HG03159 (cell line): ENCODE data around the gene MAP7D1.

Experiments
- ATAC-seq: cut with Tn5 transposase; IDR thresholded peaks from one replicate; pipeline ENCODE4 v1.9.1; 2021; ENCODE audit warnings: mild to moderate bottlenecking, moderate library complexity; ENCODE audit not compliant: unreplicated experiment

The MAP7D1 gene

DNA sequence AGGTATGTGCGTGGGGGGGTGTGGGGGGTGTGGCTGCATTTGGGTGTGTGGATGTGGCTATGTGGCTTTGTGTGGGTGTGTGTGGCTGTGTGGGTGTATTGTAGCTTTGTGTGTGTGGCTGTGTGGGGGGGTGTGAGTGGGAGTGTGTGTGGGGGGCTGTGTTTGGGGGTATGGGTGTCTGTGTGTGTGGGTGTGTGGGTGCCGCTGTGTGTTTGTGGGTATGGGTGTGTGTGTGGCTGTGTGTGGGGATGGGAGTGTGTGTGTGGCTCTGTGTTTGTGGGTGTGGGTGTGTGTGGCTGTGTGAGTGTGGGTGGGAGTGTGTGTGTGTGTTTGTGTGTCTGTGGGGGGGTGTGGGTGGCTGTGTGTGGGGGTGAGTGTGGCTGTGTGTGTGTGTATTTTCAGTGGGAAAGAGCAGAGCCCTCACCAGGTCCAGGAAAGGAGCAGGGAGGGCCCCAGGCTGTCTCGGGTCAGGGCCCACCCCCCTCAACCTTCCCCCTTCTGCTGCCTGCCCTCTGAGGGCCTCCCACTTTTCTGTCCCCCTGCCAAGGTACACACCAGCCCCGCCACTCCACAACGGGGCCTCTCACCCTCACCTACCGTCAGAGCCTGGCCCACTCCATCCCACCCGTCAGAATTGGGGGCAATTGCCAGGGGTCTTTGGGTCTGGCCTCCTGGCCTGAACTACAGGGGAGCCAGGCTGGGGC is 29.0 kb upstream of the MAP7D1 start:
- ATAC-seq, result no peak

DNA sequence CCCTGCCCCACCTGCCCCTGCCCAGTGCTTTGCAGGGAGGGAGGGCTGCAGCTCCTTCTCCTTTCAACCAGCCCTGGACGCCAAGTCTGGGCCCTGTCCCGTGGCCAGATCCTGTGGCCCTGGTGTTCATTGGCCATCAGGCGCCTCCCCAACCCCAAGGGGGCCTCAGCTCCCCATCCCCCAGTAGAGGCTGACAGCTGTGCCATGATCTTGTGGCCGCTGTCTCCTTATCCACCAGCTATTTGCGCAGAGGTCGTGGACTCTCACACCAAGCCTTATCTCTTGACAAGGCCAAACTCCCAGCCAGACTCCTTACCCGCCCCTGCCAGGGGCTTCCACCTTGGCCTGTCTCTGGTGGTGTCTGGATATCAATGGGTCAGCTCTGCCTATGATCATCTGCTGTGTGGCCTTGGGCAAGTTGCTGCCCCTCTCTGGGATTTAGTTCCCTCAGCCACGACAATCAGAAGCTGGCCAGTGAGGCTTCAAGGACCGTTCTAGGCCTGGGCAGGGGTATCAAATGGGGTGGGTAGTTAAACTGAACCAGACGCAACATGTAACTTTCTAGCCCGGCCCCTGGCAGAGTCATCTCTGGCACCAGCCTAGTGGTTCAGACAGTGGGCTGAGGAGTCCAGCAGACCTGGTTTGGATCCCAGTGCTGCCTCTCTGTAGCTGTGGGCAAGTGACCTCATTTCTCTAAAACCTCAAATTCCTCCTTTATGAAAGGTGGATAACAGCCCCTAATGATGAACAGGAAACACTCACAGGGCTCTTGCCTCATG is 27.6 kb upstream of the MAP7D1 start:
- no peak for ATAC-seq

GRCh38 chr1:36128905-36129206 is 27.1 kb upstream of the MAP7D1 start:
- ATAC-seq, result no peak

GRCh38 chr1:36132029-36132428 is 23.9 kb upstream of the MAP7D1 start:
- ATAC-seq, result no peak

DNA sequence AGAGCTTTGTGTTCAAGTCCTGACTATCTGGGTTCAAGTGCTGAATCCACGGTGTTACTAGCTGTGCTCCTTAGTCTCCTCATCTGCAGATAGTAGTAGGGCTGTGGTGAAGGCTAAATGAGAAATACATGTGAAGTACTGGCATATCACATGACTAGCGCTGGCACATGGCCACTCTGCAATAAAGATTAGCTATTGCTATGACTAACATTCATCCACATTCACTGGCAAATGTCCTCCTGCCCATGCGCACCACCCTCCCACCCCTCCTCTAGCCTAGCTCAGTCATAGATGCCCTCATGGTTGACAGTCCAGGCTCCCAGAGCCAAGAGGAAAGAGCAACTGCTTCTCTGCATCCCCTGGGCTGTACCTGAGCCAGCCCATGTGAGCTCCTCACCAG is 22.5 kb upstream of the MAP7D1 start:
- ATAC-seq, result no peak

GRCh38 chr1:36134031-36134430 is 21.9 kb upstream of the MAP7D1 start:
- no peak for ATAC-seq

- ATAC-seq, result no peak
Measured at GRCh38 chr1:36134505-36135329, 21.2 kb upstream of the MAP7D1 start.

DNA sequence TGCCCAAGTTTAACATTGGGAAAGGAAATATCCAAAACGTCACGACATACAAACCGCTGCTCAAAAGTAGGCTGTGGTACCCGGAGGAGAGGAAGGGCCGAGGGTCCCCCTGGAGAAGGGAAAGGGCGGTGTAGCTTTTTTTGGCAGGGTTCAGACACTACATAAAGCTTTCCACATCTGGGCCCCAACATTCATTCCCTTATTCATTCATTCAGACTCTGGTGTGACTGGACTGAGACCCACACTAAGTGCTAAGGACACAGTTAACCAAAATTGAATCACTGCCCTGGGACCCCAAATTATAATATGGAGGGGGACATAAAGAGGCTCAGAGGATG is 20.7 kb upstream of the MAP7D1 start:
- no peak for ATAC-seq

DNA sequence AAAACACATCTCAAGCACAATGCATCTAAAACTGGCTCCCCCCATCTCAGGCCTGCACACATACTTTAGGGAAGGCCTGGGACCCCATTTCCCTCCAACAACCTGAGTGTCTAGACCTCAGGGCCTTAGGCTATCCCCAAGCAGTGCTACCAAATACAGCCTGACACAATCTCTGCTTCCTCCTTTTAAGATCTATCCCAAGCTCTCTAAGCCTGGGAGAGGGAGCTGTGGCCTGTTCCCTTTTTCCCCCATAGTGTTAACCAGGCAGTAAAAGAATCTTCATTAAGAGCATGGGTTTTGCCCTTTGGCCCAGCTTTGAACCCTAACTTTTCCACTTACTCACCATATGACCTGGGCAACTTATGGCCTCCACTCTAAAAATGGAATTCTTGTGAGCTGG is 20.2 kb upstream of the MAP7D1 start:
- ATAC-seq, result no peak

DNA sequence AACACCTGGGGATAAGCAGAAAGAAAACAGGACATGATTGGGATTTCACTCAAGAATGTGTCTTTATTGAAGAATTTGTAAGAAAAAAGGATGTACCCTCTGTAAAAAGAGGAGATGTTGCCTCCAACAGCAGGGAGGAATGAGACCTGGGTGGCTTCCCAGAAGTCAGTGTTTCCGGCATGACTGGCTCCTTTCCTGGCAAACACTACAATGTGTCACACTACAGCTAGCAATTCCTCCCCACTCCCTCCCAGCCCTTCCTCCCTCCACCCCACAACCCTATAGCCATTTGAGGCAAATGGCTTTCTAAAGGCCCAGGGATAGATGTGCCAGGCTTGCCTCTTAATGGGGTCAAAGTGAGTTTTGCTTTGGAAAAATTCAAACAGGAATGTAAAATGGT is 19.4 kb upstream of the MAP7D1 start:
- ATAC-seq, result no peak

GRCh38 chr1:36137226-36137625 is 18.7 kb upstream of the MAP7D1 start:
- ATAC-seq, result no peak

- no peak for ATAC-seq
Measured at GRCh38 chr1:36137776-36138175, 18.2 kb upstream of the MAP7D1 start.

DNA sequence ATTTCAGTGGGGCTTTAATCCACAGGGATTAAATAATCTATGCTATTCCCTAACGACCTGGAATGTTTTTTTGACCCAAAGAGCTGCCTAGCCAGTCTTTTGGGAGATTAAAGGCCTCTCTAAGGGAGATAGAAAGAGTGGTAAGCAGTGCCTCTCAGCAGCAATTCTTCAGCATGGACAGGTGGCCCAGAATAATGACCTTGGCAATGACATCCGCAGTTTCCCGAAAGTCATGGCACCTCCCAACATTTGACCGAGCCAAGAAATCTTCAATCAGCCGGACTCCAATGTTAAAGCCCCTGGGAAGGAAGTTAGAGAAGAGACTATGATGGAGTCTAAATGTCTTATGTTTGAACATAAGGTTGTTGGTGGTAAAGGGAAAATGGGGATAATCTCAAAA is 16.4 kb upstream of the MAP7D1 start:
- ATAC-seq, result no peak

DNA sequence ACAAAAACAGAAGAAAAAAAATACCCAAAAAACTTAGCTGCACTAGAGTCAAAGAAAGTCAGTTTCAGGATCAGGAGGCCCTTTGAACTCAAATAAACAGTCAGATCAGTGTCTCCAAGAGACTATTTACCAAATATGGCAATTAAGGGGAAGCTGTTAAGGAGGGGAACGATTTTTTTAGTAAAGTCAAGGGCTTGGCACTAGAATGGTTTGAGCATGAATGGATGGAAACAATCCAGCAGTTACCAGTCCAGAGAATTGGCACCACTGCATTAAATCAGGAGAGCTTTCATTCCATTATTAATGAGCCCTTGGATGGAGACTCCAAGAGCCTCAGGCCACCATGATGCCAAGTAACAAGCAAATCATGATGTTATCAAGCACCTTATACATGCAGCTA is 13.8 kb upstream of the MAP7D1 start:
- ATAC-seq, result no peak

GRCh38 chr1:36143424-36143823 is 12.5 kb upstream of the MAP7D1 start:
- no peak for ATAC-seq

DNA sequence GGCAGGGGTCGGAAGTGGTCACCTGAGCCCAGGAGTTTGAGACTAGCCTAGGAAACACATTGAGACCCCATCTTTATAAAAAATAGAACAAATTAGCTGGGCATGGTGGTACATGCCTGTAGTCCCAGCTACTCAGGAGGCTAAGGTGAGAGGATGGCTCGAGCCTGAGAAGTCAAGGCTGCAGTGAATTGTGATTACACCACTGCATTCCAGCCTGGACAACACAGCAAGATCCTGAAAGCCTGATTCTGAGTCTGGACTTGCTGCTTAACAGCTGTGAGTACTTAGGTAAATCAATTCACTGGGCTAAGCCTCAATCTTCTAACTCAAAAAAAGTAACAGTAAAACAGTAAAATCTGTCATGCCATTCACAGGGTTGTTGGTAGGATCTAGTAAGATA is 11.5 kb upstream of the MAP7D1 start:
- no peak for ATAC-seq

DNA sequence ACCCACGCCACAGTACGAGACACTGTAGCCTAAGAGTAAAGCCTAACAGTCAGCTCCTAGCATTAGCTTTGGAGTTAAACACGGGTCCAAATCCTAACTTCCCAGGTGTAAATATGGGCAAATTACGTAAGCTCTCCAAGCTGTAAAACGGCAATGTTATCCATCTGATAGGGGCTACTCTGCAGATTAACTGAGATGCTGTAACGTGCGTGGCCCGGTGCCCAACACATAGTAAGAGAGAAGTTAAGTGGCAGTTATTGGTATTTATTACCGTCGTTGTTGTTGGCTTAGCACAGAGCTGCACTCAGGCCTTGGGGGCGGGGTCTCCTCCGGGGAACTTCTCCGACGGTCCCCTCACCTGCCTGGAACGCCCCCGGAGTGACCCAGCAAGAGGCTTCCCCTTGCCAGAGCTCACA is 7.1 kb upstream of the MAP7D1 start:
- no peak for ATAC-seq

DNA sequence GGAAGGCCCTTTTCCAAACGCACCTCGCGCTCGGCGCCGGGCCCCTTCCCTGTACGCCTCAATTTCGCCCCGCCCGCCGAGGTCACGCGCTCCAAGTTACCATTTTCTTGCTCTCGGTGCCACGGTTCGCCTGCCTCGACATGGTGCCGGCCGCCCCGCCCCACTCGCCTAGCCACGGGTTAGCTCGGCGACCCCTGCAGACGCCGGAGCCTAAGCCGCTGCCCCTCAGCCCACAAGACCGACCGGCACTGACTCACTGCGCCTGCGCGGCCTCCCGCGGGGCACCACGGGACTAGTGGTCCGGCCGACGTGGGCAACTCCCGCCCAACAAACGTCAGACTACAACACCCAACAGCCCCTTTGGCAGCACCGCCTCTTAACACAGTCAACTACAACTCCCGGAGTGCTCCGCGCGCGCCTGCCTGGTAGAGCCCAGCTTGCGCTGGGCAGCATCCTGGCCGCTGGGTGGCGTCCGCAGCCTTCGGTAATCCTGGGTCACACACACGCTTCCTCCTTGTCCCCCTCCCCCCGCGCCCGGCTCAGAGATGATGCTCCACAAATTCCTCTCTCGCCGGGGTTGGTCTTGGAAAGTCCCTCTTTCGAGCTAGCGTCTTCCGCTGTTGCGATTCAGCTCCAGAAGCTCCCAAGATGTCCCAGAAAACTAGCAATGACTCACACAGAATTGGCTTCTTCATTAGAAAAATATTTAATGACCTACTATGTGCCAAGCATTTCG is 6.6 kb upstream of the MAP7D1 start, which contains the start of gene TRAPPC3:
TSS of gene TRAPPC3 (minus strand) at position 250 of the 736 bp plus-strand sequence. CDS start at position 142, 108 bp downstream.
- ATAC-seq, result peak; percentile 88

GRCh38 chr1:36149973-36150295 is 6.0 kb upstream of the MAP7D1 start:
- ATAC-seq, result no peak

- ATAC-seq, result peak; percentile 38
Measured at GRCh38 chr1:36150296-36151133, 5.4 kb upstream of the MAP7D1 start.
